Endodermal cell (in vitro differentiated cells): ENCODE data around the gene OR5T2. TPM values are rescaled to one million over a fixed set of nuclear protein-coding genes. Genes with fewer than 3 reads are reported as not detected.
"Not testable (repeated sequence)": the region's sequence is repeated elsewhere in the genome, so short reads cannot be mapped to it uniquely, and the experiment has no call there.

Experiments used
- DNase-seq: peaks from one replicate; pipeline ENCODE4 v3.0.0-alpha.2; 2017
- H3K27ac ChIP-seq: 2 replicates; pipeline ENCODE4 v1.5.1; 2013; ENCODE audit warnings: mild to moderate bottlenecking, low read depth, low read length, moderate library complexity
- H3K27me3 ChIP-seq: 2 replicates; pipeline ENCODE4 v1.6.1; 2013; ENCODE audit warnings: mild to moderate bottlenecking, low read length, moderate library complexity; ENCODE audit not compliant: insufficient read depth, control insufficient read depth, poor library complexity, severe bottlenecking
- H3K36me3 ChIP-seq: 2 replicates; pipeline ENCODE4 v1.7.0; 2013; ENCODE audit warnings: mild to moderate bottlenecking, low read length, moderate library complexity; ENCODE audit not compliant: control insufficient read depth, insufficient read depth
- H3K4me1 ChIP-seq: one replicate; pipeline ENCODE4 v1.7.0; 2013; ENCODE audit warnings: low read length; ENCODE audit not compliant: control insufficient read depth, insufficient read depth
- H3K4me3 ChIP-seq: 2 replicates; pipeline ENCODE4 v1.5.1; 2013; ENCODE audit warnings: mild to moderate bottlenecking, low read length, moderate library complexity
- H3K9ac ChIP-seq: 2 replicates; pipeline ENCODE4 v1.6.1; 2013; ENCODE audit warnings: mild to moderate bottlenecking, low read length, moderate library complexity; ENCODE audit not compliant: poor library complexity, severe bottlenecking; ENCODE audit errors: extremely low read depth
- H3K9me3 ChIP-seq: 2 replicates; pipeline ENCODE4 v1.6.1; 2013; ENCODE audit warnings: mild to moderate bottlenecking, low read length, moderate library complexity; ENCODE audit not compliant: control insufficient read depth
- H3K27ac Mint-ChIP-seq: 2 replicates; pipeline ENCODE4 v1.8.0; 2020; ENCODE audit warnings: mixed read lengths
- H3K27me3 Mint-ChIP-seq: 2 replicates; pipeline ENCODE4 v1.8.0; 2021; ENCODE audit warnings: mild to moderate bottlenecking, mixed read lengths; ENCODE audit not compliant: insufficient read depth
- H3K36me3 Mint-ChIP-seq: 2 replicates; pipeline ENCODE4 v1.8.0; 2020; ENCODE audit warnings: low read depth, mixed read lengths
- H3K4me1 Mint-ChIP-seq: 2 replicates; pipeline ENCODE4 v1.8.0; 2020; ENCODE audit warnings: mixed read lengths
- H3K4me3 Mint-ChIP-seq: 2 replicates; pipeline ENCODE4 v1.8.0; 2020; ENCODE audit warnings: mild to moderate bottlenecking, moderate library complexity, mixed read lengths
- H3K9me3 Mint-ChIP-seq: 2 replicates; pipeline ENCODE4 v1.8.0; 2020; ENCODE audit warnings: mild to moderate bottlenecking, mixed read lengths
- CTCF ChIP-seq: fragments of 200-600 bp; sonication (generic); conservative IDR thresholded peaks from 2 replicates; pipeline ENCODE4 v1.5.0; 2021; ENCODE audit warnings: antibody characterized with exemption, mild to moderate bottlenecking
- WGBS, 2 experiments: methylation state at CpG; one replicate each; pipeline versions ENCODE4 v1.1.5 to v1.1.7; 2013; ENCODE audit warnings: missing lambda C conversion rate in 2 of 2, mixed read lengths in 1 of 2; ENCODE audit not compliant: insufficient coverage in 1 of 2, insufficient read length in 1 of 2; 5-methylcytosine and 5-hydroxymethylcytosine counted together
- total RNA-seq, 2 donors: library from RNA; stranded (reverse); fragmentation: NEBNext Ultra II Directional in 1 of 2; extraction: Animal tissue kit (Norgen Biotek cat#: 25700) in 1 of 2; gene quantifications; 2 replicates in 1 of 2; 3 replicates in 1 of 2; pipeline ENCODE4 v1.2.1, GENCODE V29; 2021

Gene OR5T2
- total RNA-seq, 2 donors from 2014 or later: not detected

GRCh38 chr11:56251954-56252353, 17.9 kb upstream of the OR5T2 start, which contains the start of gene OR5T3:
Gene OR5T3 (plus strand): TSS chr11:56252254. CDS start chr11:56252254, 0 bp downstream.
- peaks cover 3% of the 10 kb centered on the region for H3K4me1 ChIP-seq
- no peak within 1 kb of the TSS for H3K9ac ChIP-seq
- no peak for TF ChIP-seq CTCF
- no peaks in the 10 kb centered on the region for H3K27me3 Mint-ChIP-seq
- H3K4me3 ChIP-seq: no peak within 1 kb of the TSS
- peaks cover 4% of the 10 kb centered on the region for H3K9me3 Mint-ChIP-seq
- H3K9me3 ChIP-seq: peaks cover 7% of the 10 kb centered on the region
- no peaks in the 10 kb centered on the region for H3K27me3 ChIP-seq
- H3K4me3 Mint-ChIP-seq: no peak within 1 kb of the TSS
- DNase-seq: no peak
- no peaks in the 10 kb centered on the region for H3K36me3 ChIP-seq
- no peak within 1 kb of the TSS for H3K27ac ChIP-seq
- H3K36me3 Mint-ChIP-seq: no peaks in the 10 kb centered on the region
- H3K27ac Mint-ChIP-seq: no peak within 1 kb of the TSS
- H3K4me1 Mint-ChIP-seq: peaks cover 20% of the 10 kb centered on the region

- H3K27ac Mint-ChIP-seq, H3K4me1 Mint-ChIP-seq, H3K36me3 Mint-ChIP-seq, H3K4me1 ChIP-seq, H3K4me3 Mint-ChIP-seq, H3K36me3 ChIP-seq, H3K9ac ChIP-seq, H3K27me3 ChIP-seq, H3K27me3 Mint-ChIP-seq, H3K27ac ChIP-seq, H3K4me3 ChIP-seq: not testable (repeated sequence)
- DNase-seq: peak; percentile 57
- peaks cover 50% of the 10 kb centered on the region for H3K9me3 Mint-ChIP-seq
- H3K9me3 ChIP-seq: peaks cover 22% of the 10 kb centered on the region
- 75 to 84% methylated on average over 5 of the region's 5 CpGs for WGBS, 2 experiments
Observed at GRCh38 chr11:56219735-56220134, 14.3 kb downstream of the OR5T2 start.

GRCh38 chr11:56214537-56214936, 19.5 kb downstream of the OR5T2 start:
- H3K27ac Mint-ChIP-seq: no peak overlapping the region
- no peak for DNase-seq
- H3K4me3 ChIP-seq: no peak overlapping the region
- WGBS, 2 experiments: 80 to 95% methylated on average over 1 to 2 of the region's 2 CpGs
- no peak overlapping the region for H3K4me3 Mint-ChIP-seq
- H3K9ac ChIP-seq: no peak overlapping the region
- peaks cover 4% of the 10 kb centered on the region for H3K36me3 Mint-ChIP-seq
- no peaks in the 10 kb centered on the region for H3K4me1 Mint-ChIP-seq
- no peaks in the 10 kb centered on the region for H3K4me1 ChIP-seq
- H3K27ac ChIP-seq: no peak overlapping the region
- no peaks in the 10 kb centered on the region for H3K27me3 ChIP-seq
- H3K27me3 Mint-ChIP-seq: no peaks in the 10 kb centered on the region
- H3K36me3 ChIP-seq: no peaks in the 10 kb centered on the region
- peaks cover 27% of the 10 kb centered on the region for H3K9me3 Mint-ChIP-seq
- peaks cover 24% of the 10 kb centered on the region for H3K9me3 ChIP-seq
- TF ChIP-seq CTCF: no peak

GRCh38 chr11:56207790-56208189, 26.3 kb downstream of the OR5T2 start:
- no peaks in the 10 kb centered on the region for H3K4me1 ChIP-seq
- no peak for TF ChIP-seq CTCF
- Mint-ChIP-seq H3K36me3 (no peaks in the 10 kb centered on the region), H3K4me1 (no peaks in the 10 kb centered on the region), H3K27me3 (no peaks in the 10 kb centered on the region), H3K27ac (no peak overlapping the region), H3K9me3 (peaks cover 4% of the 10 kb centered on the region), H3K4me3 (no peak overlapping the region)
- no peak for DNase-seq
- H3K36me3 ChIP-seq: no peaks in the 10 kb centered on the region
- no peak overlapping the region for H3K9ac ChIP-seq
- 80 to 85% methylated on average over 1 of the region's 1 CpG for WGBS, 2 experiments
- no peak overlapping the region for H3K27ac ChIP-seq
- peaks cover 5% of the 10 kb centered on the region for H3K9me3 ChIP-seq
- no peak overlapping the region for H3K4me3 ChIP-seq
- H3K27me3 ChIP-seq: no peaks in the 10 kb centered on the region
